OCI-LY7 (cell line): Measurements from ENCODE around the gene PDE5A. TPM values are rescaled to one million over a fixed set of nuclear protein-coding genes. Genes with fewer than 3 reads are reported as not detected.

ENCODE experiments used
- BruUV-seq: library from RNA; stranded (reverse); fragments of 400-500 nt; replicated peaks from 2 replicates; lab custom pipeline; 2021; lab: Mats Ljungman, UMichigan
- CTCF ChIA-PET: fragments of 300-600 bp; sonication (Branson Sonifier 250); formaldehyde crosslinking; loops from one replicate; lab custom pipeline; 2022; ENCODE audit warnings: antibody characterized with exemption; ENCODE audit not compliant: unreplicated experiment; lab: Charles Lee
- POLR2A ChIA-PET: fragments of 300-600 bp; sonication (Branson Sonifier 250); formaldehyde crosslinking; loops from one replicate; lab custom pipeline; 2022; ENCODE audit warnings: antibody characterized with exemption; lab: Charles Lee
- DNase-seq: peaks from one replicate; pipeline ENCODE4 v3.0.0-alpha.2; 2015; ENCODE audit warnings: low spot score
- H2AFZ ChIP-seq: fragments of 200-600 bp; sonication (generic), shearing (Covaris generic); 2 replicates; pipeline ENCODE4 v1.6.1; 2014; ENCODE audit warnings: mild to moderate bottlenecking, antibody characterized with exemption, low read length, moderate library complexity
- H3K27ac ChIP-seq: fragments of 200-600 bp; sonication (generic); 2 replicates; pipeline ENCODE4 v1.5.1; 2014; ENCODE audit warnings: mixed run types, low read depth, mild to moderate bottlenecking, moderate library complexity, low read length, inconsistent platforms; ENCODE audit not compliant: poor library complexity, severe bottlenecking
- H3K36me3 ChIP-seq: fragments of 200-600 bp; sonication (generic); 2 replicates; pipeline ENCODE4 v1.6.1; 2014; ENCODE audit warnings: mild to moderate bottlenecking, antibody characterized with exemption, low read length, moderate library complexity, mixed read lengths; ENCODE audit not compliant: insufficient read depth
- H3K4me1 ChIP-seq: fragments of 200-600 bp; sonication (generic); 2 replicates; pipeline ENCODE4 v1.5.1; 2014; ENCODE audit warnings: mild to moderate bottlenecking, low read length; ENCODE audit not compliant: insufficient read depth, poor library complexity, severe bottlenecking
- H3K4me2 ChIP-seq: fragments of 200-600 bp; sonication (generic); 2 replicates; pipeline ENCODE4 v1.6.1; 2014; ENCODE audit warnings: mild to moderate bottlenecking, low read length
- H3K4me3 ChIP-seq: fragments of 200-600 bp; sonication (generic); 2 replicates; pipeline ENCODE4 v1.5.1; 2014; ENCODE audit warnings: mild to moderate bottlenecking, low read depth, low read length; ENCODE audit not compliant: poor library complexity, severe bottlenecking
- H3K79me2 ChIP-seq: fragments of 200-600 bp; sonication (generic); 2 replicates; pipeline ENCODE4 v1.6.1; 2016; ENCODE audit warnings: low read depth, mild to moderate bottlenecking, low read length, moderate library complexity, mixed read lengths; ENCODE audit not compliant: insufficient read depth
- H3K9me2 ChIP-seq: fragments of 200-600 bp; sonication (generic); 2 replicates; pipeline ENCODE4 v1.6.1; 2016; ENCODE audit warnings: mild to moderate bottlenecking, low read length, mixed read lengths; ENCODE audit not compliant: insufficient read depth
- H3K9me3 ChIP-seq: fragments of 200-600 bp; sonication (generic); 2 replicates; pipeline ENCODE4 v1.6.1; 2014; ENCODE audit warnings: mild to moderate bottlenecking, mixed run types, low read length, mixed read lengths
- H4K20me1 ChIP-seq: fragments of 200-600 bp; sonication (generic); 2 replicates; pipeline ENCODE4 v1.6.1; 2014; ENCODE audit warnings: mild to moderate bottlenecking, antibody characterized with exemption, low read length, moderate library complexity, mixed read lengths; ENCODE audit not compliant: insufficient read depth
- EZH2phosphoT487 ChIP-seq: fragments of 200-600 bp; sonication (generic); IDR thresholded peaks from 2 replicates; pipeline ENCODE4 v1.6.1; 2018; ENCODE audit warnings: low read depth, borderline replicate concordance, mild to moderate bottlenecking, mixed run types, antibody characterized with exemption, low read length, moderate library complexity, mixed read lengths
- intact Hi-C: fragments of 100-400 bp; cut with micrococcal nuclease; formaldehyde crosslinking; loops from one replicate; pipeline ENCODE4 v1.10.0; 2022; ENCODE audit not compliant: unreplicated experiment
- total RNA-seq, 2 experiments: library from RNA; depleted of rRNA in 1 of 2; stranded (reverse); fragments of >200 nt in 1 of 2; shearing (Covaris generic) in 1 of 2; gene quantifications; 2 replicates each; pipeline ENCODE4 v1.2.3, GENCODE V29; 2014 to 2022
- TF ChIP-seq, protein P1 (sequence below): fragments of 200-600 bp; sonication (generic); conservative IDR thresholded peaks from 2 replicates; pipeline ENCODE4 v1.5.1; 2014; ENCODE audit warnings: mild to moderate bottlenecking, antibody characterized with exemption, low read length, moderate library complexity, mixed read lengths

PDE5A gene
- total RNA-seq, 2 experiments from 2014 or later: 0.22 to 1.4 TPM

DNA sequence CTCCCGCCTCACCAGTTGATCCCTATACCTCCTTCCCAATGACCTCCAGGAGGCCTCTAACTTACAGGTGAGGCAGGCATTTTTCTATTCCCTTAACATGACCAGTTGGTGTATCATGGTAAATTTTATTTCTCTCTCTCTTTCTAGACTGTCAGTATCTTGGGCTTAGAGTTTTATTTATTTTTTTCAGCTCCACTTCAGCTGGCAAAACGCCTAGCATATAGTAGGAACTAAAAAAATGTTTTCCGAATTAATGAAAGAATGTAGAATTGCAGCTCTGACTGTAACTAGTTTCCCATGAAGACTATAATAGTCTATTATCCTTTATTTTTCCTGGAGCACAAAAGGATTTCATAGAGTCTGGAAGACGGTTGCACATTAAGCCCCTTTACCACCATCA is 84.8 kb downstream of the PDE5A start:
- no peaks in the 10 kb centered on the region for H3K9me3 ChIP-seq
- no TSS peak for BruUV-seq
- no peaks in the 10 kb centered on the region for H4K20me1 ChIP-seq
- DNase-seq: no peak
- H3K4me3 ChIP-seq: no peak overlapping the region
- no peaks in the 10 kb centered on the region for H3K4me1 ChIP-seq
- TF ChIP-seq, protein P1, sequence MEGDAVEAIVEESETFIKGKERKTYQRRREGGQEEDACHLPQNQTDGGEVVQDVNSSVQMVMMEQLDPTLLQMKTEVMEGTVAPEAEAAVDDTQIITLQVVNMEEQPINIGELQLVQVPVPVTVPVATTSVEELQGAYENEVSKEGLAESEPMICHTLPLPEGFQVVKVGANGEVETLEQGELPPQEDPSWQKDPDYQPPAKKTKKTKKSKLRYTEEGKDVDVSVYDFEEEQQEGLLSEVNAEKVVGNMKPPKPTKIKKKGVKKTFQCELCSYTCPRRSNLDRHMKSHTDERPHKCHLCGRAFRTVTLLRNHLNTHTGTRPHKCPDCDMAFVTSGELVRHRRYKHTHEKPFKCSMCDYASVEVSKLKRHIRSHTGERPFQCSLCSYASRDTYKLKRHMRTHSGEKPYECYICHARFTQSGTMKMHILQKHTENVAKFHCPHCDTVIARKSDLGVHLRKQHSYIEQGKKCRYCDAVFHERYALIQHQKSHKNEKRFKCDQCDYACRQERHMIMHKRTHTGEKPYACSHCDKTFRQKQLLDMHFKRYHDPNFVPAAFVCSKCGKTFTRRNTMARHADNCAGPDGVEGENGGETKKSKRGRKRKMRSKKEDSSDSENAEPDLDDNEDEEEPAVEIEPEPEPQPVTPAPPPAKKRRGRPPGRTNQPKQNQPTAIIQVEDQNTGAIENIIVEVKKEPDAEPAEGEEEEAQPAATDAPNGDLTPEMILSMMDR: no peak
- no peak for TF ChIP-seq EZH2phosphoT487
- ChIA-PET POLR2A (interaction anchor here (0.6 kb wide), 1 partner anchor 546 kb away, joined by 3 read pairs; no protein-coding TSS in a partner anchor), CTCF (no interaction called here)
- H3K27ac ChIP-seq: no peak overlapping the region
- intact Hi-C loops: no loop called here
- no peaks in the 10 kb centered on the region for H3K79me2 ChIP-seq
- no peak overlapping the region for H2AFZ ChIP-seq
- no peaks in the 10 kb centered on the region for H3K9me2 ChIP-seq
- H3K4me2 ChIP-seq: no peak overlapping the region
- H3K36me3 ChIP-seq: no peaks in the 10 kb centered on the region

DNA sequence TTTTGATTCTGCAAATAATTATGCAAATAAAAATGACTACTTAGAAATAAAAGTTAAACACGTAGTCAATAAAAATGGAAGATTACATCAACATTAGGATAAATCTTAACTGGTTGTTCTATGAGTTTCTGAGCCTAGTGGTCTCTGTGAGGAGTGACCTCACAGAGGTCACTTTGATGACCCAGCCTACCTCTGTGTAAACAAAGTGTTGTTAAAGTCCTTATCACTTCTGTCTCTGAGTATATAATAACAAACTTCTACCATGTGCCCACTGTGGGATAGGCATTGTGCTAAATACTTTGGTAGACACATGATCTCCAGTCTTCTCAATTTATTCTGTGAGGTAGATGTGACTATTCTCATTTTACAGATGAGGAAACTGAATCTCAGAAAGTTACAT is 85.4 kb downstream of the PDE5A start:
- no peak overlapping the region for H2AFZ ChIP-seq
- TF ChIP-seq, protein P1: no peak
- no peak for TF ChIP-seq EZH2phosphoT487
- no peak overlapping the region for H3K27ac ChIP-seq
- H3K79me2 ChIP-seq: no peaks in the 10 kb centered on the region
- H3K4me2 ChIP-seq: no peak overlapping the region
- H3K36me3 ChIP-seq: no peaks in the 10 kb centered on the region
- intact Hi-C loops: no loop called here
- POLR2A ChIA-PET: no interaction called here
- H3K4me3 ChIP-seq: no peak overlapping the region
- H4K20me1 ChIP-seq: no peaks in the 10 kb centered on the region
- H3K9me2 ChIP-seq: no peaks in the 10 kb centered on the region
- H3K4me1 ChIP-seq: no peaks in the 10 kb centered on the region
- CTCF ChIA-PET: no interaction called here
- DNase-seq: no peak
- BruUV-seq: no TSS peak
- H3K9me3 ChIP-seq: no peaks in the 10 kb centered on the region

DNA sequence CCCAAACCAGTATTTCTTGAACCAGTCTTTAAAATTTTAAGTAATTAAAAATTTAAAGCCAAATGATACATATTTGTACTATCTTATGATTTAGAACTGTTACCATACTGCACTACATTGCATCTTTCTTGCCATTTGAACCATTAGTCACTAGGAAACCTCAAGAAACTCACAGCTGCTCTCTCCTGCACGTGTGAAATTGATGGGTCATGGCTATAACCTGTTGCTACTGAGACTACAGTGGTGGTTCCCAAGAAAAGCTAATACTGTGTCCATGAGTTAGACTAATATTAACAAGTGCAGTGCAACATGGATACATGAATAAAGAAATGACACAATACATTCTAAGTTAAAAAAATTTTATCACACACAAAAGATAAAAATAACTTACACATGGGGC is 88.4 kb downstream of the PDE5A start:
- TF ChIP-seq, protein P1: no peak
- TF ChIP-seq EZH2phosphoT487: no peak
- no peak for DNase-seq
- H3K36me3 ChIP-seq: no peaks in the 10 kb centered on the region
- no peak overlapping the region for H2AFZ ChIP-seq
- H3K27ac ChIP-seq: no peak overlapping the region
- H4K20me1 ChIP-seq: no peaks in the 10 kb centered on the region
- H3K79me2 ChIP-seq: no peaks in the 10 kb centered on the region
- no peak overlapping the region for H3K4me3 ChIP-seq
- intact Hi-C loops: no loop called here
- no TSS peak for BruUV-seq
- ChIA-PET POLR2A (interaction anchor here (0.9 to 2.0 kb wide), 3 partner anchors 8 to 500 kb away, joined by 3 to 6 read pairs (median 3); no protein-coding TSS in a partner anchor), CTCF (no interaction called here)
- peaks cover 5% of the 10 kb centered on the region for H3K4me1 ChIP-seq
- H3K9me3 ChIP-seq: peaks cover under 1% of the 10 kb centered on the region; the same call in 1 of the 2 replicates
- no peak overlapping the region for H3K4me2 ChIP-seq
- H3K9me2 ChIP-seq: no peaks in the 10 kb centered on the region
